M059J (cell line): ENCODE measurements around the gene KCNAB1. TPM values are rescaled to one million over a fixed set of nuclear protein-coding genes. Genes with fewer than 3 reads are reported as not detected.

Experiments used
- DNase-seq: peaks from one replicate; pipeline ENCODE4 v3.0.0-alpha.2; 2012; ENCODE audit warnings: low read depth
- total RNA-seq: library from RNA; depleted of rRNA; stranded (reverse); fragments of >200 nt; shearing (Covaris generic); gene quantifications from 2 replicates; pipeline ENCODE4 v1.2.3, GENCODE V29; 2014

KCNAB1 gene
- total RNA-seq, 1 experiment from 2014 or later = 0.69 TPM

- DNase-seq = peak; percentile 47
These were observed 329.6 kb downstream of the KCNAB1 start for GRCh38 chr3:156449710-156450574.

DNA sequence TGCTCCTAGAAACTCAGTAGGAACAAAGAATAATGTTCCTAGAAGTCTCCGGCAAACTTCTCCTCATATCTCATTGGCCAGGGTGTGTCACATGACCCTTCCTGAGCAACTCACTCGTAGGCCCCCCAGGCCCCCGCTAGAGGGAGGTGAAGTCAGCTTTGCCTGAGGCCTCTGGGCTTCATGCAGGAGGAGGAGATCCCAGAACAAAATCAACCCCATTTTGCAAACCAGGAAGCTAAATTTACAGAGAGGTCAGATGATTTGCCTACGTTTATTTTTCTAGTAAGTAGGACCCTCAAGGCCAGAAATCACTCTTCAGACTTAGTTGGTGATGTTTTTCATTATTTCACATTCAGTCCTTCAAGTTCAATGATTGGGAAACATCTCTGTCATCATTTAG lies 335.5 kb downstream of the KCNAB1 start:
- DNase-seq = peak; percentile 45

DNA sequence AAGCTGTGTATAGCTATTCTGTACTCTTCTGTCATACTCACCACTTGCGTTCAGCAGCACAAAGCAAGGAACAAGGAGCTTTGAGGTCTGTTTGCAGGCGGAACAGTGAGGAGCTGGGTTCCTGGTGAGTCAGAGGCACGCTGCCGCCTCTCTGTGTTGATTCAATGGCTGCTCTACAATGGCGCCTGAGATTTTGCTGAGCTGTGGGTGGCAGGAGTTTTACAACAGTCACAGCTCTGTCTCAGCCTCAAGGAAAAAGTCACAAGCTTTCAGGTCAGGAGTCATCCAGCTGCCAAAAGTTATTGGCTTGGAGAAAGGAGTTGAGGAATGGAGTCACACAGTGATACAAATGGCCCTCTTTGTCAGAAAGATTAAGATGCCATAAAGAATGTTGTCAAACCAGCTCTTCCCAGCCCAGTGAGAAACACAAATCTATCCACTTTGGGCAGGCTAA lies 336.4 kb downstream of the KCNAB1 start:
- DNase-seq = peak; percentile 44

- DNase-seq = no peak
These were observed 339.1 kb downstream of the KCNAB1 start for GRCh38 chr3:156459434-156459833.

GRCh38 chr3:156460206-156460611 lies 339.8 kb downstream of the KCNAB1 start:
- DNase-seq = no peak

DNA sequence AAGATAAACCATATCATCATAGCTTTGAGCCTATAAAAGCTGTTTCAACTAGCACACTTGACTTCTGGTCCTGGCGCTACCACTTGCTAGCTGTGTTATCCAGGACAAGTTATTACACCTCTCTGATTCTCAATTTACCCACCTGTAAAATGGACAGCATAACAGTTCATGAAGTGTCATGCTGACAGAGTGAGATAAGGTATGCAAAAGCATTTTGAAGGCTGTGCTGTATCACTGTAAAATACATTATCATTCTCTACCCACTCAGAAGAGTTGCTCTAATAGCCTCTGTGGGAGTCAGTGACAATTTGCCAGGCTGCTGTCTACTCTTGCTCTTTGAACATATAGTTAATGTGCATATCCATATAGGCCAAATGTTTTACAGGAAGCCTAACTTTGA lies 341.5 kb downstream of the KCNAB1 start:
- DNase-seq = no peak

- DNase-seq = no peak
These were observed 342.7 kb downstream of the KCNAB1 start for GRCh38 chr3:156463123-156463522.

- peak; percentile 13 for DNase-seq
These were observed 344.8 kb downstream of the KCNAB1 start for GRCh38 chr3:156465194-156465593.

DNA sequence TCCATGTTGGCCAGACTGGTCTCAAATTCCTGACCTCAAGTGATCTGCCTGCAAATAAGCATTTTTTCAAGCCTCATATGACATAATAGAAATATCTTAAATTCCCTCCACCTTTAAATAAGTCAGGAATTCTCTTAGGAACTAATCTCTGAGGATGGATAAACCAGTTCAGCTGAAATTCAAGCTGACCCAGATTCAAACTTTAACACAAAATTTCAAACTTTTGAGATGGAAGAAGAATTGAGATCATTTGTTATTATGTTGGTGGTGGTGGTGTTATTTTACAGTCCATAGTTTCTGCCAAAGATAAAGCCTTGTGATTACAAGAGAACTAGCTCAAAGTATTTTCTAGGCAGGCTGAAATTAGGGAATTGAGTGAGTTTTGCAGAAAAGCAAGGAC lies 349.1 kb downstream of the KCNAB1 start:
- DNase-seq = no peak

GRCh38 chr3:156471431-156471830 lies 351.1 kb downstream of the KCNAB1 start:
- DNase-seq = peak; percentile 49

DNA sequence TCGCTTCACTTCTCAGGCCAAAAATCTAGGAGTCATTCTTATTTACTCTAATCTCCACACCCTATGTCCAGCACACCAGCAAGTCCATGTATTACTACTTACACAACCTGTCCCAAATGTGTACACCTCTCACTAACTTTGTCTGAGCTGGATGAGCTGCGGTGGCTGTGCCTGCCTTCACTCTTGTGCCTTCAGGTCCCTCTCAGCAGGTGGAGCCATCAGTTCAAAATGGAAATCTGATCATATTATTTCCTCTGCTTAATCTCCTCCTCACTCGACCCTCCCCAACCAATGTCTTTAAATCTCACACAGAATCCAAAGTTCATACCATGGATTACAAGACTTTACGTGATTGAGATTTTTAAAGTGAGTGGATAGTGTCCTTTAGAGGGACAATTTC lies 351.8 kb downstream of the KCNAB1 start:
- DNase-seq = no peak

GRCh38 chr3:156472684-156473083 lies 352.3 kb downstream of the KCNAB1 start:
- no peak for DNase-seq

DNA sequence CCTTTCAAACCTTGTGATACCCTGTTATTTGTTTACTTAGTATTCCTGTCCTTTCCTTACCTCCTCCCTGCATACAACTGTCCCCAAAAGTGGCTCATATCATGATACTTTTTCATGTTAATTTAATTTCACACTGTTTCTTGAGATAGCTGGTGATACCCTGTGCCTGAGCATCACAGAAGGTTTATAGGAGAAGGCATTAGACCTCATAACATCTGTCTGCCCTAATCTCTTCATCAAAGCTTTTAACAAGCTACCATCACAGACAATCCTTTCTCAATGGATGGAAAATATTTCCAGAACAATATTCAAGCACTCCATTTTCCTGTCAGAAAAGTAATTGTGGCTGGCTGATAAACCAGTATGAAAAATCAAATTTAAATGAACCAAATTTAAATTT lies 353.0 kb downstream of the KCNAB1 start:
- DNase-seq = no peak

- DNase-seq = peak; percentile 24
These were observed 354.4 kb downstream of the KCNAB1 start for GRCh38 chr3:156474560-156475389.

DNA sequence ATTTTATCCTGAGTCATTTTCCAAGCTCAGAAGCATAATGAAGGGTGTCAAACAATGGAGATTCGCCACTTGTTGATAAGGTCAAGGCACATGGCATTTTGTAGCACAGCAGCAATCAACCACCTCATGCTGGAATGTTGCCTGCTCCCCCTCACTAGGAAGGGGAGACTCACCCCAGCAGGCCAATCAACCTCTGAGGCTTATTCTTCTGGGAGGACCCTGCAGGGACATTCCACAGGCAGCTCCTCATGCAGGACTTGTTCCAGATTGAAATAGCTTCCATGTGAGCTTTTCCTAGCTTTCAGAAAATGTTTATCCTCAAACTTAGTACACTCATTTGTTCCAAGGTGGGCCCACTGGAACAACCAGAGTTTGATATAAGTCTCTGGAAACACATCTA lies 356.9 kb downstream of the KCNAB1 start:
- peak; percentile 41 for DNase-seq

- DNase-seq = no peak
These were observed 358.5 kb downstream of the KCNAB1 start for GRCh38 chr3:156478891-156479290.

- DNase-seq = no peak
These were observed 359.2 kb downstream of the KCNAB1 start for GRCh38 chr3:156479604-156480003.

- DNase-seq = no peak
These were observed 360.6 kb downstream of the KCNAB1 start for GRCh38 chr3:156480949-156481348.

- DNase-seq = no peak
These were observed 362.6 kb downstream of the KCNAB1 start for GRCh38 chr3:156483002-156483401.

- peak; percentile 93 for DNase-seq
These were observed 363.0 kb downstream of the KCNAB1 start for GRCh38 chr3:156483426-156483825.

DNA sequence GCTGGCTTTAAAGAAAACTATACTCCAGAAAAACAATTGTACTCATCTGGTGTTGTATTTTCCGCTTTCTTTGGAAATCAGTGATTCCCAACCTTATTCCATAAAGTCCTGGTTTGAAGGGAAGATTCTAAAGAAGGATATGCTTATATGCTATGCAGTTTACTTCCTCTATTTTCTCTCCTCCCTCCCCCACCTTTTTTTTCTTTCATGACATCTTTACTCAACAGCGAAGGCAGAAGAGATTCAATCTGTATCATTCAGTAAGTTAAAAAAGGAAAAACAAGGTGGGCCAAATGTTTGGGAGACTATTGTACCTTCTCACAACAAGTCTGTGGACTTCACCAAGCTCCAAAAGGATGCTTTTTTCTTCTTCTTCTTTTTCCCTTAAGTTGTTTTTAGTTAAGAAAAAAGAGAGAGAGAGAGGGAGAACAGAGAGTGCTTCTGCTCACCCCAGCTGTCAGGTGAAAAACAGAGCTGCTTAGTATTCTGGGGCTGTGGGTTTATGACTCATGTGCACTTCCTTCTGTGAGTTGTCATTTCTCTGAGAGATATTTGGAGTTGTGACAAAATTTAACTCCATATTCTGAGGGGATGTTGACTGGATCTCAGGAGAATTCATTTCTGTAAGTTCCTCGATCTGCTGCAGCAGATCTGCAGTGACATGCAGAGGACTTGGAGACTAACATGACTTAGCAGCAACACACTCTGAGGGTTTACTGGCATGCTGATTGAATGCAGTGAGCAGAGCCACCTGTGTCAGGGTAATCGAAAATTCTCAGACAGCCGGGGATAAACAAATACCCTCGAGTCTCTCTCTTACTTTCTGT lies 363.8 kb downstream of the KCNAB1 start:
- peak; percentile 87 for DNase-seq

DNA sequence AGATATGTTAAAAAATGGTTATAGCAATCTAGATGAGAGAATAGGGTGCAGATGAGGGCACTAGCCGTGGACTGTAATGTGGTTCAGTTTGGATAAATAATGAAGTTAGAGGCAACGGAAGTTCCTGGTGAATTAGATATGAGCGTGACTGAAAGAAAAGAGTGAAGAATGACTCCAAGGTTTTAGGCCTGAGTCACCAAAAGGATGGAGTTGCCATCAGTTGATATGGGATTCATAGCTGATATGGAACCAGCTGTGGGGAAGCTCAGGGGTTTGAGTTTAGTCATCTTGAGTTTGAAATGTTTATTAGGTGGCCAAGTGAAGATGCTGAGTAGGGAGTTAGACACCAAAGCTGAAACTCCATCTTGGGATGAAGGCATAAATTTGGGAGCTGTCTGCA lies 368.4 kb downstream of the KCNAB1 start:
- DNase-seq = peak; percentile 79
